Bronchus fibroblast of lung (primary cell): ENCODE measurements around the gene ALDH3B2. TPM values are rescaled to one million over a fixed set of nuclear protein-coding genes. Genes with fewer than 3 reads are reported as not detected.

Experiments used
- total RNA-seq: library from RNA; depleted of rRNA; stranded (reverse); fragments of >200 nt; gene quantifications from 2 replicates; pipeline ENCODE4 v1.2.3, GENCODE V29; 2015

Gene ALDH3B2
- not detected in 2 replicates for total RNA-seq

GRCh38 chr11:67674442-67674871 is at the start of gene ALDH3B2:
Gene ALDH3B2, minus strand, starts transcription at chr11:67674623. Its CDS starts 7,688 bp downstream, at chr11:67666935.

DNA sequence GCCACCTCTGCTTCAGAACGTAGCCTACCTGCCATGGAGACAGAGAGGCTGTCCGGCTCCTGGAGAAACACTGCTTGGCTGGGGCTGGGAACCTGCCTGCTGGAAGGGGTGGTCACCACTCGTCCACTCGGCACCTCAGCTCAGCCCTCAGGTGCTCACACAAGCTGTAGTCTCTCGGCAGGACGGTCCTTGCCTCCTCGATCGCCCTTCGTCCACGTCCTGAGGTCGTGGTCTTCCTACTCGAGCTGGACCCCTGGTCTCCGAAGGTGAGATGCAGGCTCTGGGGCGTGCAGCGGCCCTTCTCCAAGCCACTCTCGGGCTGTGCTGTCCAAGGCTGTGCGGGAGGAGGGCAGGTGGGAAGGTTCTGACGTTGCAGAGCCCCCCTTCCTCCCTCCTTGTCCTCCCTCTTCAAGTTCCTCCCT is 35.0 kb downstream of the ALDH3B2 start, which contains the start of gene TBX10:
Gene TBX10, minus strand, starts transcription at position 326 of the 422 bp plus-strand sequence. Its CDS starts 291 bp downstream, at position 35.

GRCh38 chr11:67629386-67630227 is 44.8 kb downstream of the ALDH3B2 start, which contains the start of gene NUDT8:
Gene NUDT8, minus strand, starts transcription at chr11:67629937. Its CDS starts 26 bp downstream, at chr11:67629911.

Other genes with a start within 250 kb of the ALDH3B2 start
- 55.2 and 65.4 TPM in 2 replicates for gene RPS6KB2, start 246.1 kb downstream of the ALDH3B2 start, total RNA-seq
- 0.45 TPM in 1 of 2 replicates, not detected in the other for gene PTPRCAP, start 236.9 kb downstream of the ALDH3B2 start, total RNA-seq
- gene CORO1B, start 231.1 kb downstream of the ALDH3B2 start, total RNA-seq = 75.3 and 84.4 TPM in 2 replicates
- gene GPR152, start 221.9 kb downstream of the ALDH3B2 start, total RNA-seq = not detected in 2 replicates
- not detected in 2 replicates for gene CABP4, start 219.3 kb downstream of the ALDH3B2 start, total RNA-seq
- gene TMEM134, start 205.4 kb downstream of the ALDH3B2 start, total RNA-seq = 30.0 and 53.1 TPM in 2 replicates
- gene AIP, start 191.6 kb downstream of the ALDH3B2 start, total RNA-seq = 57.7 and 69.6 TPM in 2 replicates
- gene PITPNM1, start 169.3 kb downstream of the ALDH3B2 start, total RNA-seq = 19.5 and 22.7 TPM in 2 replicates
- 42.4 and 45.6 TPM in 2 replicates for gene CDK2AP2, start 166.5 kb downstream of the ALDH3B2 start, total RNA-seq
- not detected in 2 replicates for gene CABP2, start 151.2 kb downstream of the ALDH3B2 start, total RNA-seq
- gene GSTP1, start 90.8 kb downstream of the ALDH3B2 start, total RNA-seq = 1,003 and 1,137 TPM in 2 replicates
- 230 and 237 TPM in 2 replicates for gene NDUFV1, start 67.7 kb downstream of the ALDH3B2 start, total RNA-seq
- 25.3 and 29.1 TPM in 2 replicates for gene NUDT8, start 44.7 kb downstream of the ALDH3B2 start, total RNA-seq
- not detected in 2 replicates for gene TBX10, start 34.9 kb downstream of the ALDH3B2 start, total RNA-seq
- not detected in 2 replicates for gene ACY3, start 23.9 kb downstream of the ALDH3B2 start, total RNA-seq